ENCODE data around the gene YIPF4.
"Not testable (repeated sequence)": the region's sequence is repeated elsewhere in the genome, so short reads cannot be mapped to it uniquely, and the experiment has no call there.

YIPF4 gene

GRCh38 chr2:32291746-32292145 is 14.0 kb downstream of the YIPF4 start:
- no peaks in the 10 kb centered on the region for H3K27me3 ChIP-seq (ENCODE audit: low read length)
- no peaks in the 10 kb centered on the region for H3K9me2 ChIP-seq (replicated peaks; ENCODE audit: insufficient read depth, low read length)
- no peaks in the 10 kb centered on the region for H3K9me3 ChIP-seq (ENCODE audit: insufficient read depth, low read length)
- H3K36me3 ChIP-seq (ENCODE audit: low read length), result peaks cover 17% of the 10 kb centered on the region; the same call in 1 of the 2 replicates
- H3K9ac ChIP-seq (ENCODE audit: low read length), result no peak overlapping the region
- no peak overlapping the region for H3K4me3 ChIP-seq (ENCODE audit: insufficient read depth, low read length, poor library complexity, severe bottlenecking)
- no peak overlapping the region for H3K4me2 ChIP-seq (ENCODE audit: low read depth, low read length, poor library complexity, severe bottlenecking)
- TF ChIP-seq EZH2phosphoT487 (conservative IDR thresholded peaks at IDR 0.05; ENCODE audit: low read length) (no peak), CTCF (IDR thresholded peaks at IDR 0.05; ENCODE audit: insufficient read depth, low read length, poor library complexity, severe bottlenecking) (no peak)
- no peak overlapping the region for H2AFZ ChIP-seq (ENCODE audit: low read depth, low read length, severe bottlenecking)
- 0 out of 2 replicates have a peak, but pooled peaks cover 3% of the 10 kb centered on the region for H4K20me1 ChIP-seq (ENCODE audit: low read depth, low read length)
- no peak overlapping the region for H3K27ac ChIP-seq (ENCODE audit: low read depth, low read length)
- H3K79me2 ChIP-seq (ENCODE audit: insufficient read depth, low read length), result peaks cover 34% of the 10 kb centered on the region
- H3F3A ChIP-seq (ENCODE audit: insufficient read depth), result no peaks in the 10 kb centered on the region

- H3F3A ChIP-seq (ENCODE audit: insufficient read depth); H3K9me3 ChIP-seq (ENCODE audit: insufficient read depth, low read length); H3K27me3 ChIP-seq (ENCODE audit: low read length); H4K20me1 ChIP-seq (ENCODE audit: low read depth, low read length); H3K4me3 ChIP-seq (ENCODE audit: insufficient read depth, low read length, poor library complexity, severe bottlenecking); H3K4me2 ChIP-seq (ENCODE audit: low read depth, low read length, poor library complexity, severe bottlenecking); H3K9me2 ChIP-seq (replicated peaks; ENCODE audit: insufficient read depth, low read length); H3K27ac ChIP-seq (ENCODE audit: low read depth, low read length); H3K9ac ChIP-seq (ENCODE audit: low read length); H2AFZ ChIP-seq (ENCODE audit: low read depth, low read length, severe bottlenecking): not testable (repeated sequence)
- H3K79me2 ChIP-seq (ENCODE audit: insufficient read depth, low read length), result peaks cover 19% of the 10 kb centered on the region
- H3K36me3 ChIP-seq (ENCODE audit: low read length), result peaks cover 20% of the 10 kb centered on the region; the same call in 1 of the 2 replicates
Measured at GRCh38 chr2:32293493-32293892, 15.8 kb downstream of the YIPF4 start.

GRCh38 chr2:32293966-32294562 is 16.4 kb downstream of the YIPF4 start:
- H3K9ac ChIP-seq (ENCODE audit: low read length); H2AFZ ChIP-seq (ENCODE audit: low read depth, low read length, severe bottlenecking); H3K4me2 ChIP-seq (ENCODE audit: low read depth, low read length, poor library complexity, severe bottlenecking); H3K4me3 ChIP-seq (ENCODE audit: insufficient read depth, low read length, poor library complexity, severe bottlenecking); H3K27me3 ChIP-seq (ENCODE audit: low read length); H3K9me3 ChIP-seq (ENCODE audit: insufficient read depth, low read length); H3K9me2 ChIP-seq (replicated peaks; ENCODE audit: insufficient read depth, low read length); H4K20me1 ChIP-seq (ENCODE audit: low read depth, low read length); H3F3A ChIP-seq (ENCODE audit: insufficient read depth); H3K27ac ChIP-seq (ENCODE audit: low read depth, low read length): not testable (repeated sequence)
- Histone ChIP-seq H3K36me3 (ENCODE audit: low read length) (peaks cover 20% of the 10 kb centered on the region; the same call in 1 of the 2 replicates), H3K79me2 (ENCODE audit: insufficient read depth, low read length) (peaks cover 13% of the 10 kb centered on the region)

- Histone ChIP-seq H4K20me1 (ENCODE audit: low read depth, low read length) (no peaks in the 10 kb centered on the region), H3K27ac (ENCODE audit: low read depth, low read length) (no peak overlapping the region), H3K4me3 (ENCODE audit: insufficient read depth, low read length, poor library complexity, severe bottlenecking) (no peak overlapping the region), H3K36me3 (ENCODE audit: low read length) (peaks cover 2% of the 10 kb centered on the region; the same call in 1 of the 2 replicates), H3K9ac (ENCODE audit: low read length) (no peak overlapping the region), H3K4me2 (ENCODE audit: low read depth, low read length, poor library complexity, severe bottlenecking) (no peak overlapping the region), H3K27me3 (ENCODE audit: low read length) (no peaks in the 10 kb centered on the region), H3K9me2 (replicated peaks; ENCODE audit: insufficient read depth, low read length) (no peaks in the 10 kb centered on the region), H2AFZ (ENCODE audit: low read depth, low read length, severe bottlenecking) (no peak overlapping the region), H3F3A (ENCODE audit: insufficient read depth) (no peaks in the 10 kb centered on the region), H3K9me3 (ENCODE audit: insufficient read depth, low read length) (no peaks in the 10 kb centered on the region), H3K79me2 (ENCODE audit: insufficient read depth, low read length) (no peaks in the 10 kb centered on the region)
- no peak for TF ChIP-seq CTCF (IDR thresholded peaks at IDR 0.05; ENCODE audit: insufficient read depth, low read length, poor library complexity, severe bottlenecking)
- TF ChIP-seq EZH2phosphoT487 (conservative IDR thresholded peaks at IDR 0.05; ENCODE audit: low read length), result no peak
Measured at GRCh38 chr2:32310577-32310976, 32.9 kb downstream of the YIPF4 start.

Measured in SU-DHL-6 (cell line).